ENCODE data around the gene ICOSLG. TPM values are rescaled to one million over a fixed set of nuclear protein-coding genes. Genes with fewer than 3 reads are reported as not detected.
"Not testable (repeated sequence)": the region's sequence is repeated elsewhere in the genome, so short reads cannot be mapped to it uniquely, and the experiment has no call there.

ICOSLG gene
- total RNA-seq, 1 experiment from 2014 or later: 13.5 TPM

- intact Hi-C loops (cut with micrococcal nuclease; ENCODE audit: unreplicated experiment); POLR2A ChIA-PET: not testable (repeated sequence)
Measured at GRCh38 chr21:44225605-44226004, 15.1 kb downstream of the ICOSLG start.

GRCh38 chr21:44223334-44223733 lies 17.4 kb downstream of the ICOSLG start:
- H3K36me3 Mint-ChIP-seq (ENCODE audit: insufficient read depth, unreplicated experiment); H3K9me3 ChIP-seq; CTCF ChIA-PET; H3K27ac Mint-ChIP-seq (ENCODE audit: unreplicated experiment); intact Hi-C loops (cut with micrococcal nuclease; ENCODE audit: unreplicated experiment); BruUV-seq (replicated peaks); H3K4me1 Mint-ChIP-seq (ENCODE audit: low read depth, unreplicated experiment); H3K4me3 Mint-ChIP-seq (ENCODE audit: unreplicated experiment); H3K4me1 ChIP-seq; H3K36me3 ChIP-seq (ENCODE audit: control insufficient read depth, insufficient read depth, low read length); DNase-seq; H3K27me3 ChIP-seq (replicated peaks; ENCODE audit: control insufficient read depth, insufficient read depth, low read length); POLR2A ChIA-PET; H3K27me3 Mint-ChIP-seq (ENCODE audit: insufficient read depth, unreplicated experiment); H3K9me3 Mint-ChIP-seq (ENCODE audit: unreplicated experiment); H3K4me3 ChIP-seq (ENCODE audit: low read depth, low read length): not testable (repeated sequence)

More at GRCh38 chr21:44225605-44226004, 15.1 kb downstream of the ICOSLG start:
- H3K27me3 ChIP-seq (replicated peaks; ENCODE audit: control insufficient read depth, insufficient read depth, low read length); H3K27ac Mint-ChIP-seq (ENCODE audit: unreplicated experiment); H3K4me3 ChIP-seq (ENCODE audit: low read depth, low read length); H3K36me3 Mint-ChIP-seq (ENCODE audit: insufficient read depth, unreplicated experiment); H3K4me1 Mint-ChIP-seq (ENCODE audit: low read depth, unreplicated experiment); DNase-seq; H3K4me3 Mint-ChIP-seq (ENCODE audit: unreplicated experiment); CTCF ChIA-PET; BruUV-seq (replicated peaks); H3K27me3 Mint-ChIP-seq (ENCODE audit: insufficient read depth, unreplicated experiment); H3K9me3 ChIP-seq; H3K4me1 ChIP-seq; H3K36me3 ChIP-seq (ENCODE audit: control insufficient read depth, insufficient read depth, low read length); H3K9me3 Mint-ChIP-seq (ENCODE audit: unreplicated experiment): not testable (repeated sequence)

GRCh38 chr21:44220674-44221073 lies 20.1 kb downstream of the ICOSLG start:
- H3K4me1 Mint-ChIP-seq (ENCODE audit: low read depth, unreplicated experiment); H3K4me1 ChIP-seq; BruUV-seq (replicated peaks); H3K27me3 ChIP-seq (replicated peaks; ENCODE audit: control insufficient read depth, insufficient read depth, low read length); H3K4me3 Mint-ChIP-seq (ENCODE audit: unreplicated experiment); H3K9me3 Mint-ChIP-seq (ENCODE audit: unreplicated experiment); POLR2A ChIA-PET; CTCF ChIA-PET; DNase-seq; H3K27ac Mint-ChIP-seq (ENCODE audit: unreplicated experiment); H3K36me3 Mint-ChIP-seq (ENCODE audit: insufficient read depth, unreplicated experiment); H3K4me3 ChIP-seq (ENCODE audit: low read depth, low read length); H3K9me3 ChIP-seq; intact Hi-C loops (cut with micrococcal nuclease; ENCODE audit: unreplicated experiment); H3K27me3 Mint-ChIP-seq (ENCODE audit: insufficient read depth, unreplicated experiment); H3K36me3 ChIP-seq (ENCODE audit: control insufficient read depth, insufficient read depth, low read length): not testable (repeated sequence)

GRCh38 chr21:44218461-44218860 lies 22.3 kb downstream of the ICOSLG start:
- intact Hi-C loops (cut with micrococcal nuclease; ENCODE audit: unreplicated experiment); DNase-seq; H3K36me3 Mint-ChIP-seq (ENCODE audit: insufficient read depth, unreplicated experiment); H3K27me3 ChIP-seq (replicated peaks; ENCODE audit: control insufficient read depth, insufficient read depth, low read length); H3K4me1 Mint-ChIP-seq (ENCODE audit: low read depth, unreplicated experiment); CTCF ChIA-PET; H3K4me3 Mint-ChIP-seq (ENCODE audit: unreplicated experiment); H3K9me3 Mint-ChIP-seq (ENCODE audit: unreplicated experiment); BruUV-seq (replicated peaks); H3K36me3 ChIP-seq (ENCODE audit: control insufficient read depth, insufficient read depth, low read length); H3K4me1 ChIP-seq; H3K27ac Mint-ChIP-seq (ENCODE audit: unreplicated experiment); POLR2A ChIA-PET; H3K9me3 ChIP-seq; H3K4me3 ChIP-seq (ENCODE audit: low read depth, low read length); H3K27me3 Mint-ChIP-seq (ENCODE audit: insufficient read depth, unreplicated experiment): not testable (repeated sequence)

GRCh38 chr21:44211978-44212377 lies 28.8 kb downstream of the ICOSLG start:
- H3K9me3 Mint-ChIP-seq (ENCODE audit: unreplicated experiment); H3K27me3 Mint-ChIP-seq (ENCODE audit: insufficient read depth, unreplicated experiment); H3K9me3 ChIP-seq; H3K4me1 Mint-ChIP-seq (ENCODE audit: low read depth, unreplicated experiment); POLR2A ChIA-PET; CTCF ChIA-PET; BruUV-seq (replicated peaks); H3K36me3 Mint-ChIP-seq (ENCODE audit: insufficient read depth, unreplicated experiment); intact Hi-C loops (cut with micrococcal nuclease; ENCODE audit: unreplicated experiment); H3K4me3 Mint-ChIP-seq (ENCODE audit: unreplicated experiment); DNase-seq; H3K4me1 ChIP-seq; H3K27me3 ChIP-seq (replicated peaks; ENCODE audit: control insufficient read depth, insufficient read depth, low read length); H3K4me3 ChIP-seq (ENCODE audit: low read depth, low read length); H3K36me3 ChIP-seq (ENCODE audit: control insufficient read depth, insufficient read depth, low read length); H3K27ac Mint-ChIP-seq (ENCODE audit: unreplicated experiment): not testable (repeated sequence)

- H3K4me3 ChIP-seq (ENCODE audit: low read depth, low read length); H3K27me3 ChIP-seq (replicated peaks; ENCODE audit: control insufficient read depth, insufficient read depth, low read length); BruUV-seq (replicated peaks); CTCF ChIA-PET; H3K36me3 ChIP-seq (ENCODE audit: control insufficient read depth, insufficient read depth, low read length); H3K4me1 Mint-ChIP-seq (ENCODE audit: low read depth, unreplicated experiment); H3K4me3 Mint-ChIP-seq (ENCODE audit: unreplicated experiment); POLR2A ChIA-PET; intact Hi-C loops (cut with micrococcal nuclease; ENCODE audit: unreplicated experiment); DNase-seq; H3K9me3 ChIP-seq; H3K27me3 Mint-ChIP-seq (ENCODE audit: insufficient read depth, unreplicated experiment); H3K36me3 Mint-ChIP-seq (ENCODE audit: insufficient read depth, unreplicated experiment); H3K4me1 ChIP-seq; H3K9me3 Mint-ChIP-seq (ENCODE audit: unreplicated experiment); H3K27ac Mint-ChIP-seq (ENCODE audit: unreplicated experiment): not testable (repeated sequence)
Measured at GRCh38 chr21:44211574-44211973, 29.2 kb downstream of the ICOSLG start.

GRCh38 chr21:44207860-44208646 lies 32.7 kb downstream of the ICOSLG start:
- H3K4me1 ChIP-seq; H3K9me3 ChIP-seq; intact Hi-C loops (cut with micrococcal nuclease; ENCODE audit: unreplicated experiment); CTCF ChIA-PET; POLR2A ChIA-PET; H3K27me3 Mint-ChIP-seq (ENCODE audit: insufficient read depth, unreplicated experiment); H3K4me3 ChIP-seq (ENCODE audit: low read depth, low read length); H3K4me3 Mint-ChIP-seq (ENCODE audit: unreplicated experiment); H3K4me1 Mint-ChIP-seq (ENCODE audit: low read depth, unreplicated experiment); H3K9me3 Mint-ChIP-seq (ENCODE audit: unreplicated experiment); H3K36me3 ChIP-seq (ENCODE audit: control insufficient read depth, insufficient read depth, low read length); H3K36me3 Mint-ChIP-seq (ENCODE audit: insufficient read depth, unreplicated experiment); H3K27me3 ChIP-seq (replicated peaks; ENCODE audit: control insufficient read depth, insufficient read depth, low read length); DNase-seq; BruUV-seq (replicated peaks); H3K27ac Mint-ChIP-seq (ENCODE audit: unreplicated experiment): not testable (repeated sequence)

Data from Caco-2 (cell line).